Measurements from ENCODE around the gene DNAH17. TPM values are rescaled to one million over a fixed set of nuclear protein-coding genes. Genes with fewer than 3 reads are reported as not detected.

The DNAH17 gene
- total and polyA plus RNA-seq, 2 of the 13 experiments (the other 11 are each of a cell fraction or from before 2014, with no cell fraction given): 0.86 to 1.6 TPM

- TF ChIP-seq E2F2 (CRISPR knock-in tag; IDR thresholded peaks at IDR 0.05; ENCODE audit: borderline replicate concordance) (no peak), CTCF (CRISPR knock-in tag; IDR thresholded peaks at IDR 0.05) (peak; percentile 45), CHD2 (IDR thresholded peaks at IDR 0.05; ENCODE audit: low read depth, low read length) (no peak), ZNF652 (CRISPR knock-in tag; IDR thresholded peaks at IDR 0.05; ENCODE audit: borderline replicate concordance, low read depth) (no peak), HNF1B (CRISPR knock-in tag; IDR thresholded peaks at IDR 0.05) (0 out of 2 replicates have a peak, but pooled peaks have one; percentile 24), GLI4 (CRISPR knock-in tag; IDR thresholded peaks at IDR 0.05; ENCODE audit: borderline replicate concordance) (no peak), THAP9 (CRISPR knock-in tag; IDR thresholded peaks at IDR 0.05; ENCODE audit: borderline replicate concordance) (no peak), U2AF1 (optimal IDR thresholded peaks at IDR 0.05; ENCODE audit: low read depth, low read length) (no peak), ESRRA (CRISPR knock-in tag; IDR thresholded peaks at IDR 0.05; ENCODE audit: low read depth) (no peak), ELF1 (CRISPR knock-in tag; IDR thresholded peaks at IDR 0.05) (no peak), ETV6 (CRISPR knock-in tag; conservative IDR thresholded peaks at IDR 0.05) (no peak), GATAD2A (CRISPR knock-in tag; IDR thresholded peaks at IDR 0.05) (0 out of 2 replicates have a peak, but pooled peaks have one; percentile 15), TCF7 (IDR thresholded peaks at IDR 0.05; ENCODE audit: low read depth) (no peak), ADNP (CRISPR knock-in tag; IDR thresholded peaks at IDR 0.05) (no peak), ZNF263 (CRISPR knock-in tag; IDR thresholded peaks at IDR 0.05) (0 out of 2 replicates have a peak, but pooled peaks have one; percentile 36), PAXIP1 (CRISPR knock-in tag; conservative IDR thresholded peaks at IDR 0.05) (no peak), NFYB (CRISPR knock-in tag; IDR thresholded peaks at IDR 0.05) (no peak), HCFC1 (IDR thresholded peaks at IDR 0.05; ENCODE audit: low read depth, low read length) (no peak), SOX6 (IDR thresholded peaks at IDR 0.05) (no peak), SOX6 (CRISPR knock-in tag; IDR thresholded peaks at IDR 0.05) (peak; percentile 32)
These were observed 128.7 kb downstream of the DNAH17 start (continued) for GRCh38 chr17:78448356-78448993.

All from HepG2 (cell line).